Endodermal cell (in vitro differentiated cells): Measurements from ENCODE around the gene CHL1. TPM values are rescaled to one million over a fixed set of nuclear protein-coding genes. Genes with fewer than 3 reads are reported as not detected.

ENCODE experiments used
- DNase-seq: peaks from one replicate; pipeline ENCODE4 v3.0.0-alpha.2; 2017
- H3K27ac ChIP-seq: 2 replicates; pipeline ENCODE4 v1.5.1; 2013; ENCODE audit warnings: mild to moderate bottlenecking, low read depth, low read length, moderate library complexity
- H3K27me3 ChIP-seq: 2 replicates; pipeline ENCODE4 v1.6.1; 2013; ENCODE audit warnings: mild to moderate bottlenecking, low read length, moderate library complexity; ENCODE audit not compliant: insufficient read depth, control insufficient read depth, poor library complexity, severe bottlenecking
- H3K36me3 ChIP-seq: 2 replicates; pipeline ENCODE4 v1.7.0; 2013; ENCODE audit warnings: mild to moderate bottlenecking, low read length, moderate library complexity; ENCODE audit not compliant: control insufficient read depth, insufficient read depth
- H3K4me1 ChIP-seq: one replicate; pipeline ENCODE4 v1.7.0; 2013; ENCODE audit warnings: low read length; ENCODE audit not compliant: control insufficient read depth, insufficient read depth
- H3K4me3 ChIP-seq: 2 replicates; pipeline ENCODE4 v1.5.1; 2013; ENCODE audit warnings: mild to moderate bottlenecking, low read length, moderate library complexity
- H3K9ac ChIP-seq: 2 replicates; pipeline ENCODE4 v1.6.1; 2013; ENCODE audit warnings: mild to moderate bottlenecking, low read length, moderate library complexity; ENCODE audit not compliant: poor library complexity, severe bottlenecking; ENCODE audit errors: extremely low read depth
- H3K9me3 ChIP-seq: 2 replicates; pipeline ENCODE4 v1.6.1; 2013; ENCODE audit warnings: mild to moderate bottlenecking, low read length, moderate library complexity; ENCODE audit not compliant: control insufficient read depth
- H3K27ac Mint-ChIP-seq: 2 replicates; pipeline ENCODE4 v1.8.0; 2020; ENCODE audit warnings: mixed read lengths
- H3K27me3 Mint-ChIP-seq: 2 replicates; pipeline ENCODE4 v1.8.0; 2021; ENCODE audit warnings: mild to moderate bottlenecking, mixed read lengths; ENCODE audit not compliant: insufficient read depth
- H3K36me3 Mint-ChIP-seq: 2 replicates; pipeline ENCODE4 v1.8.0; 2020; ENCODE audit warnings: low read depth, mixed read lengths
- H3K4me1 Mint-ChIP-seq: 2 replicates; pipeline ENCODE4 v1.8.0; 2020; ENCODE audit warnings: mixed read lengths
- H3K4me3 Mint-ChIP-seq: 2 replicates; pipeline ENCODE4 v1.8.0; 2020; ENCODE audit warnings: mild to moderate bottlenecking, moderate library complexity, mixed read lengths
- H3K9me3 Mint-ChIP-seq: 2 replicates; pipeline ENCODE4 v1.8.0; 2020; ENCODE audit warnings: mild to moderate bottlenecking, mixed read lengths
- WGBS, 2 experiments: methylation state at CpG; one replicate each; pipeline versions ENCODE4 v1.1.5 to v1.1.7; 2013; ENCODE audit warnings: missing lambda C conversion rate in 2 of 2, mixed read lengths in 1 of 2; ENCODE audit not compliant: insufficient coverage in 1 of 2, insufficient read length in 1 of 2; 5-methylcytosine and 5-hydroxymethylcytosine counted together
- total RNA-seq, 2 donors: library from RNA; stranded (reverse); fragmentation: NEBNext Ultra II Directional in 1 of 2; extraction: Animal tissue kit (Norgen Biotek cat#: 25700) in 1 of 2; gene quantifications; 2 replicates in 1 of 2; 3 replicates in 1 of 2; pipeline ENCODE4 v1.2.1, GENCODE V29; 2021
- TF ChIP-seq, protein P1 (sequence below): fragments of 200-600 bp; sonication (generic); conservative IDR thresholded peaks from 2 replicates; pipeline ENCODE4 v1.5.0; 2021; ENCODE audit warnings: antibody characterized with exemption, mild to moderate bottlenecking

The CHL1 gene
- total RNA-seq, 2 donors from 2014 or later: 2.2 to 2.8 TPM

DNA sequence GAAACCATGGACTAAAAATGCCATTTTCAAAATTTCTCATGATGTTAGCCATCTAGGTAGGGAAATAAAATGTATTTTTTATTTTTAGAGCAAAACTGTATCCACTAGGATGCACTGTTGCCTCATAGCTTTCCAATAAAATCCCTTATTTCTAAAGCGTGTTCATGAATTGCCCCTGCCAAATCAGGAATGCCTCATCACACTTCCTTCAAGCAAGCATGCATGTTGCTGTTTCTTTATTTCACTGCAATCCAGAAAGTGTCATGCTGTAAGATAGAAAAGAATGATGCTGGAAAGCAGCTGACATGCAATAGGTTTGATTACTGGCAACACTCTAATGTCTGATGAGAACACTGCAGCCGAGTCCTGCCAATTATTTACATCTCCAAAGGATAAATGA, 239.5 kb downstream of the CHL1 start:
- Histone ChIP-seq H3K4me1 (no peaks in the 10 kb centered on the region), H3K9ac (no peak overlapping the region), H3K4me3 (no peak overlapping the region), H3K27ac (no peak overlapping the region), H3K9me3 (peaks cover 93% of the 10 kb centered on the region), H3K36me3 (no peaks in the 10 kb centered on the region), H3K27me3 (no peaks in the 10 kb centered on the region)
- peaks cover 2% of the 10 kb centered on the region for H3K4me1 Mint-ChIP-seq
- H3K9me3 Mint-ChIP-seq: no peaks in the 10 kb centered on the region
- H3K4me3 Mint-ChIP-seq: no peak overlapping the region
- no peaks in the 10 kb centered on the region for H3K36me3 Mint-ChIP-seq
- peaks cover 45% of the 10 kb centered on the region for H3K27me3 Mint-ChIP-seq
- no peak overlapping the region for H3K27ac Mint-ChIP-seq
- TF ChIP-seq, protein P1, sequence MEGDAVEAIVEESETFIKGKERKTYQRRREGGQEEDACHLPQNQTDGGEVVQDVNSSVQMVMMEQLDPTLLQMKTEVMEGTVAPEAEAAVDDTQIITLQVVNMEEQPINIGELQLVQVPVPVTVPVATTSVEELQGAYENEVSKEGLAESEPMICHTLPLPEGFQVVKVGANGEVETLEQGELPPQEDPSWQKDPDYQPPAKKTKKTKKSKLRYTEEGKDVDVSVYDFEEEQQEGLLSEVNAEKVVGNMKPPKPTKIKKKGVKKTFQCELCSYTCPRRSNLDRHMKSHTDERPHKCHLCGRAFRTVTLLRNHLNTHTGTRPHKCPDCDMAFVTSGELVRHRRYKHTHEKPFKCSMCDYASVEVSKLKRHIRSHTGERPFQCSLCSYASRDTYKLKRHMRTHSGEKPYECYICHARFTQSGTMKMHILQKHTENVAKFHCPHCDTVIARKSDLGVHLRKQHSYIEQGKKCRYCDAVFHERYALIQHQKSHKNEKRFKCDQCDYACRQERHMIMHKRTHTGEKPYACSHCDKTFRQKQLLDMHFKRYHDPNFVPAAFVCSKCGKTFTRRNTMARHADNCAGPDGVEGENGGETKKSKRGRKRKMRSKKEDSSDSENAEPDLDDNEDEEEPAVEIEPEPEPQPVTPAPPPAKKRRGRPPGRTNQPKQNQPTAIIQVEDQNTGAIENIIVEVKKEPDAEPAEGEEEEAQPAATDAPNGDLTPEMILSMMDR: no peak
- 73 to 88% methylated on average over 1 to 2 of the region's 2 CpGs for WGBS, 2 experiments
- no peak for DNase-seq

DNA sequence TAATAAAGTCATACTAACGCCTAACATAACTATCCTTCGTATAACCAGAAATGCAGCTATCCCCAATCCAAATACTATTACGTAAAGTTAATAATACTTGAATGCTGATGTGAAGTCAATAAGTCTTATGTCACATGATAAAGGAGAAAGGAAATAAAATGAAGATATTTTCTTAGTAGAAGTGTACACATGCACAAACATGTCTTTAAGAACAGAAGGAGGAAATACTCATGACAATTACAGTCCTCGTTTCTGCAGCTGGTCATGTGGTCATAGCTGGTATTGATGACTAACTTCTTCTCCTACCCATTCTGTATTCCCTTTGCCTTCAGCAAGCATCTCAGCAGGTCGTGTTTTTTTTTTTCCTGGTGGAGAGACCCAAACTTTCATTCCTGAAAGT, 244.3 kb downstream of the CHL1 start:
- Mint-ChIP-seq H3K27ac (no peak overlapping the region), H3K27me3 (peaks cover 19% of the 10 kb centered on the region), H3K4me1 (no peaks in the 10 kb centered on the region), H3K4me3 (no peak overlapping the region), H3K9me3 (peaks cover 5% of the 10 kb centered on the region), H3K36me3 (no peaks in the 10 kb centered on the region)
- no peak overlapping the region for H3K4me3 ChIP-seq
- no peak for DNase-seq
- H3K4me1 ChIP-seq: no peaks in the 10 kb centered on the region
- no peaks in the 10 kb centered on the region for H3K36me3 ChIP-seq
- no peak overlapping the region for H3K9ac ChIP-seq
- WGBS, 2 experiments: 56 to 73% methylated on average over 2 to 4 of the region's 5 CpGs
- TF ChIP-seq, protein P1: no peak
- H3K27me3 ChIP-seq: no peaks in the 10 kb centered on the region
- peaks cover 52% of the 10 kb centered on the region for H3K9me3 ChIP-seq
- no peak overlapping the region for H3K27ac ChIP-seq

DNA sequence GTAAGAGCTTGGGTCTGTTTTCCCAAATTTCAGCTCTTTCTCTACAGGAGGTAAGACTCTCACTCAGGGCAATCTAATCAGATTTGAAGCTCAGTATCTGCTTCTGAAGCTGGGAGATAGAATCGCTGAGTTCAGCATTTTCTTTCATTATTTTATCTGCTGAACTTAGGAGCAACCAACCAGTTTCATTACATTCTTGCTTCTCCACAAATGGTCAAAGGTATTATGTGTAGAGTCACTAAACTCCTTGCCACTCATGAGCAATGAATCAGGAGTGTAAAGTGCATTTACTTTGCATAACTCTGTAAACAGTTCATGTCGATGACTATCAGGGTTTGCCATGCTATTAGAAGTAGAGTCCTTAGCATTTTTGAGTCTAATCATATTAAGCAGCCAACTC, 249.4 kb downstream of the CHL1 start:
- Mint-ChIP-seq H3K36me3 (no peaks in the 10 kb centered on the region), H3K4me1 (no peaks in the 10 kb centered on the region), H3K4me3 (no peak overlapping the region), H3K9me3 (peaks cover 5% of the 10 kb centered on the region), H3K27me3 (no peaks in the 10 kb centered on the region), H3K27ac (no peak overlapping the region)
- WGBS, 2 experiments: 84 to 100% methylated on average over 1 to 2 of the region's 2 CpGs
- H3K4me1 ChIP-seq: no peaks in the 10 kb centered on the region
- no peak overlapping the region for H3K4me3 ChIP-seq
- peaks cover 35% of the 10 kb centered on the region for H3K9me3 ChIP-seq
- no peak overlapping the region for H3K27ac ChIP-seq
- H3K36me3 ChIP-seq: no peaks in the 10 kb centered on the region
- H3K27me3 ChIP-seq: no peaks in the 10 kb centered on the region
- TF ChIP-seq, protein P1: no peak
- DNase-seq: no peak
- H3K9ac ChIP-seq: no peak overlapping the region
